ENCODE data around the gene TUBA3C.
"Not testable (repeated sequence)": the region's sequence is repeated elsewhere in the genome, so short reads cannot be mapped to it uniquely, and the experiment has no call there.

TUBA3C gene

DNA sequence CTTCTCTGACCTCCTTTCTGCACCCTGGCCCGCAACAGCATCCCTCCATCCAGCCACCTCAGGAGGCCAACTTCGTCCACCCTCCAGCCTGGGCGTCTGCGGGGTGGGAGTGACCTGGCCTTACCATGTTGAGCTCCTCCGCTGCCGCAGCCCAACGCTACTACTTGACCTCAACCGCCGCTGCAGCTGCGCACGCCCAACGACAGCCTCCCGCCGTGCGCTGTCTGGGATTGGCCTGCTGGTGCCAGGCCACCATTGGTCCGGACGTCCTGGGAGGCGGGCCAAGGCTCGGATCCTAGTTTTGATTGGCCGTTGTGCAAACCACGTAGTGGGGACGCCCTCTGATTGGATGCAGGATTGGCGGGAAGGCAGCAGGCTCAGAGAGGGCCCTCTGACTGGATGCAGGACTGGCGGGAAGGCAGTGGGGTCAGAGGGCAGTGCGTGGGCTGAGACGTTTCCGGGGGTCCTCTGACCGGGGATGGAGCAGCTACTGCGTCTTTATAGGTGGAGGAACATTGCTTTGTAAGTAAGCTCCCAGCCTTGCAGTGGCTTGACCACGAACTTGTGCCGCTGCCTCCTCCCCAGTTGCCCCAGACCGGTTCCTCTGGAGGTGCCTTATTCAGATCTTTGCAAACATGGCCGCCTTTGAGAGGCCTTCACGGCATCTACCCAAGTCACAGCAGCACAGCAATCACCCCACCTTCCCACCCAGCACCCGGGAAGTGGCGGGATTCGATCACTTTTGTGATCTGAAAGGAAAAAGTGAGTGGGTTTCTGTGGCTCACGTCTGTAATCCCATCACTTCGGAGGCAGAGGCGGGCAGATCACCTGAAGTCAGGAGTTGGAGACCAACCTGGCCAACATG lies at the start of gene TUBA3C:
TUBA3C (minus strand) TSS at position 204 of the 865 bp plus-strand sequence; CDS start at position 127, 77 bp downstream.
- DNase-seq = no peak

DNA sequence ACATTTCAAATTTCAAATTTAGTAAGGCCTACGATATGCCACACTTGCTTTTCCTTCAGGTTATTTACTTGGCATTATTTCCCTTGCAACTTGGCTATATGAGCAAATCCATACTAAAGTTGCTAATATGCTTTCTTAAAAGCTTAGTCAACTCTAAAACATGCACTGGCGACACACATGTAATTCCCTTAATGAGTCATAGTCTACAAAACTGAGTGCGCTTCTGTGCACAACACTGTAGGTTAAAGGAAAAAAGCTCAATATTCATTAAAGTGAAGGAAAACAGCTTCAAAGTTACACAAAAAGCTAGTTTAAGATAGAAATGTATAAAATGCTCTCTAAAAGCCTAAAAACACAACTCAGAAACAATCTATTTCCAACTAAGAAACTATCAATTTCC lies 25.8 kb upstream of the TUBA3C start:
- not testable (repeated sequence) for DNase-seq

DNA sequence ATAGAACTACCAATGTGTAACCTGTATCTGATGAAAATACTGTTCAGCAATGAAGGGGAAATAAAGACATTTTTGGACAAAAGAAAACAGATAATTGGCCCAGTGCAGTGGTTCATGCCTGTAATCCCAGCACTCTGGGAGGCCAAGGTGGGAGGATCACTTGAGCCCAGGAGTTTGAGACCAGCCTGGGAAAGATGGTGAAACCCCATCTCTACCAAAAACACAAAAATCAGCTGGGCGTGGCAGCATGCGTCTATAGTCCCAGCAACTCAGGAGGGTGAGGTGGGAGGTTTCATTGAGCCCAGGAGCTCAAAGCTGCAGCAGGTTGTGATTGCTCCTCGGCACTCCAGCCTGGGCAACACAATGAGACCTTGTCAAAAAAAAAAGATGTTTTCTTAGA lies 11.0 kb upstream of the TUBA3C start:
- not testable (repeated sequence) for DNase-seq

DNA sequence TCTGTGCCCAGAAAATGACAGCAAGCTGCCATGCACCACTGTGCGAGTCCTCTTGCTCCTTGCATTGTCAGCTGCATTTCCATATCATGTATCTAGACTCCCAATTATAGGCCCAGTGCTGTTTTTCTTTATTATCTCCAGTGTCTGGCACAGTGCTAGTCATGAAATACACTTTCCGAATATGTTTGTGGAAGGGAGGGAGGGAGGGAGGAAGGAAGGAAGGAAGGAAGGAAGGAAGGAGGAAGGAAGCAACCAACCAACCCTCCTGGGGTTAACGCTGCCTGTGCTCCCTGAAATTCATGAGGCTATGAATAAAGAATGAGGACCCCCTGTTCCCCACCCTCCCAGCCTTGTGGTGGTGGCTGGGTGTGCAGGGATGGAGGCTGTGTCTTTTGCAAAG lies 8.3 kb upstream of the TUBA3C start:
- DNase-seq = not testable (repeated sequence)

DNA sequence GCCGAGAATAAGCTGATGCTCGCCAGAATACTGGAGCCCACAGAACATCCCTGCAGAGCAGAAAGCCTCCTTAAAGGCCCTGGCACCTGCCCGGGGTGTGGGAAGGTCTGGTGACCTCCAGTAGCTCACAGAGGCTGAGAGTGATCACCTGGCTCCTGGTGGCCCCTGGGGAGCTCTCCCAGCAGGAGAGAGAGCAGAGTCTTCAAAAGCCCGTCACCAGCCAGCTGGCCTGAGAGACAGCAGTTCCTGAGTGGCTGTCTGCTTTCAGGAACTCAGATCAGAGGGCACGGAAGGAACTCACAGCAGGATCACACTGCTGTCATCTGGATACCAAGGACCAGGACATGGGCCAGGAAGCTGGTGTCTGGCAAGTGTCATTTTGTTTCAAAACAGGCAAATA lies 7.7 kb upstream of the TUBA3C start:
- DNase-seq = not testable (repeated sequence)

DNA sequence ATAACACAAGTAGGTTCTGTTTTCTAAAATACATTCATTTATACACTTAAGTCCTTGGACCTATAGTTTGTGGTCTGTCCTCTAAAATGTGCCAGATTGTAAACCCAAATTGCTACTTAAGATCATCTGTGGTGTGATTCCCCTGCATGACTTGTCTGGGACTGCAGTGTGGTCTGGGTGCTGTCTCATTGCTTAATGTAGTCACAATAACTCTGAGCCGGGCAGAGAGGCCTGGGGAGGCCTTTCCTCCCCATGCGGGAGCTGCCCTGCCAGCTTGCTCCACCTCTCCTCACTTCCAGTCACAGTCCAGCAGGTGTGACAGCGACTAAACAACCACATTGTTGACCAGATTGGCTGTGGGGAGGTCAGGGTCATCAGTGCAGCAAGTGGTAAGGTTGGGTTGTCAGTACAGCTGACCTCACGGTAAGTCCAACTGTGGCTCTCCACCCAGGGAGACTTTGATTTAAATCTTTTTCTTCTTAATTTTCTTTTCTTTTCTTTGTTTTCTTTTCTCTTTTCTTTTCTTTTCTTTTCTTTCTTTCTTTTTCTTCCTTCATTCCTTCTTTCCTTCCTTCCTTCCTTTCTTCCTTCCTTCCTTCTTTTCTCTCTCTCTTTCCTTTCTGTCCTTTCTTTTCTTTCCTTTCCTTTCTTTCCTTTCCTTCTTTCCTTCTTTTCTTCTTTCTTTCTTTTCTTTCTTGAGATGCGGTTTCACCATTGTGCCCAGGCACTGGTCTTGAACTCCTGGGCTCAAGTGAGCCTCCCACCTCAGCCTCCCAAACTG lies 4.4 kb upstream of the TUBA3C start:
- DNase-seq = no peak

DNA sequence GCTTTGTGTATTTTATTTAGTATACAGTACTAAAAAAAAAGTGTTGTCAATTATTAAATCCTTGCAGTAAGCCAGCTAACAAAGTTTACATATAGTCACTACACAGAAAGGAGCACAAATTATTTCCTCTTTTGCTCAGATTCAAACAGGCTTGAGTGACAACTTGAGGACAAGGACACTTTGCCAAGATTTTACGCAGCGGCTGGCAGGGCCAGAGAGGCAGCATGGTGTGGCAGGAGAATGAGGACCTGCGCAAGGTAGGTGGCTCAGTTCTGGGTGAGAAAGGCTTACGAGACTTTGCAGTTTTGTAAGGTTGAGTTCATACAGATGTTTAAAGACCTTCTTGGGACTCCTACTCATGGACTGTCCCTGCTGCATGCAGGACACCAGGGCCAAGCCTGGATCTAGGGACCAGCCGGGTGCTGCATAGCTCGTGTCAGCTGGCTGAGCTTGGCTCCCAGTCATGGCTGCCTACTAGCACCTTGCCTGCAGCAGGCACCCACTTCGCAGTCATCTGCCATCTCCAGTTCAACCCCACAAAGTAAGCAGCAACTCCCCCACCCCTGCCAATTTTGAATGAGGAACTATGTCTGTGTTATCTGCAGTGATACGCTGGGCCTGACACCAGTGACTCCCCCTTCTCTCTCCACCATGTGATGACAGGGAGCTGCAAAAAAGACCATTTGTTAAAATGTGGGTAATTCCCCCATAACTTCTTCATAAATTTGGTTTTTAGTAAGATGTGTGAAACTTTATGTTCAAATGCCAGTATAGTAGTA lies 3.7 kb upstream of the TUBA3C start:
- DNase-seq = no peak

DNA sequence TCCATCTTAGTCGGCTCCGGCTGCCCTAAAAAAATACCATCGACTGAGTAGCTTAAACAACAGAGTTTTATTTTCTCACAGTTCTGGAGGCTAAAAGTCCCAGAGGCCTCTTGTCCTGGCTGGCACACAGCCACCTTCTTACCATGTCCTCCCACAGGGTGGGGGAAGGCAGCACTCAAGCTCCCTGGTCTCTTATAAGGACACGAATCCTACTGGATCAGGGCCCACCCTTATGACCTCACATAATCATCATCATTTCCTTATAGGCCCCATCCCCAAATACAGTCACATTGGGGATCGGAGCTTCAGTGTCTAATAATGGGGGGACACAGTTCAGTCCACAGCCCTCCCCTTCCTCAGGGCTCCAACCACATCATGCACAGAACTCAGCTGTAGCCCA lies 2.6 kb upstream of the TUBA3C start:
- no peak for DNase-seq

DNA sequence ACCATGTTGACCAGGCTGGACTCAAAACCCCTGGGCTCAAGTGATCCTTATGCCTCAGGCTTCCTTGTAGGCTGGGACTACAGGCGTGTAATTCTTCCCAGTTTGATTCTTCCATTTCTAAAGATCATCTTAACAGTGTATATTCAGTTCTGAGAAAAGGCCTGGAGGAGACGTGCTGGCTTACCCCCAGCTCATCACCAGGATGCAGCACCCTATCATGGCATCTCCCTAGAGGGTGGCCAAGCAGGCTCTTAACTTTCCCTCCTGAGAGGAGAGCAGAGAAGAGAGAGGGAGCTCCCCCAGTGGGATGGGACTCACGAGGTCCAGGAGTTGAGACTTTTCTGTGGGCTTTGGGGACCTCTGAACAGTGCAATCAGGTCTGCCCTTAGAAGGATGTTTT lies 2.1 kb upstream of the TUBA3C start:
- DNase-seq = no peak

DNA sequence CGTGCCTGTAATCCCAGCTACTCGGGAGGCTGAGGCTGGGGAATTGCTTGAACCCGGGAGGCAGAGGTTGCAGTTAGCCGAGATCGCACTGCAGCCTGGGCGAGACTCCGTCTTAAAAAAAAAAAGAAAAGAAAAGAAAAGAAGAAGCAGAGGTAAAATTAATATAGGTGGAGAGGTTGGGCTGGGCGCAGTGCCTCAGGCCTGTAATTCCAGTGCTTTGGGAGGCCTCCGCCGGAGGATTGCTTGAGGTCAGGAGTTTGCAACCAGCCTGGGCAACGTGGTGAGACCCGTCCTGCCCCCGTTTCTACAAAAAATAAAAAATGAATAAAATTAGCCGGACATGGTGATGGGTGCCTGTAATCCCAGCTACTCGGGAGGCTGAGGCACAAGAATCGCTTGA lies 912 bp upstream of the TUBA3C start:
- no peak for DNase-seq

DNA sequence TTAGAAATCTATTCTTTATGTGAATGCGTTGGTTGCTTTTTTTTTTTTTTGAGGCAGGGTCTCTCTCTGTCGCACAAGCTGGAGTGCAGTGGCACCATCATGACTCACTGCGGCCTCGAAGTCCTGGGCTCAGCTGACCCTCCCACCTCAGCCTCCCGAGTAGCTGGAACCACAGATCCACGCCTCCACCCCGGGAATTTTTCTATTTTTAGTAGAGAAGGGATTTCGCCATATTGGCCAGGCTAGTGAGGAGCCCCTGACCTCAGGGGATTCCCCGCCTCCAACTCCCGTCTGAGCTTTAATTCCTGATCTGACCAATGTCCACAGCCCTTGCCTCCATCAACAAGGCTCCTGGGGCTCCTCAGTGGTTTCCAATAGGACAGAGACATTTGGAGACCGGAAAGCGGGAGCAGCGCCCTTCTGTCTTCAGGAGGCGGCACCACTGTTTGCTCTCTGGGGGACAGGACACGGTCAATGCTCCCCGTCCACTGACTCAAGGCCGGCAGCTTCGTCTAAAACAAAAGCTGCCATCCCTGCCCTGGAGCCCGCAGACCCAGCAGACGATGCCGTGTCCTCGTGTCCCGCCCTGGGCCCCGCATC lies 503 bp downstream of the TUBA3C start:
- no peak for DNase-seq

DNA sequence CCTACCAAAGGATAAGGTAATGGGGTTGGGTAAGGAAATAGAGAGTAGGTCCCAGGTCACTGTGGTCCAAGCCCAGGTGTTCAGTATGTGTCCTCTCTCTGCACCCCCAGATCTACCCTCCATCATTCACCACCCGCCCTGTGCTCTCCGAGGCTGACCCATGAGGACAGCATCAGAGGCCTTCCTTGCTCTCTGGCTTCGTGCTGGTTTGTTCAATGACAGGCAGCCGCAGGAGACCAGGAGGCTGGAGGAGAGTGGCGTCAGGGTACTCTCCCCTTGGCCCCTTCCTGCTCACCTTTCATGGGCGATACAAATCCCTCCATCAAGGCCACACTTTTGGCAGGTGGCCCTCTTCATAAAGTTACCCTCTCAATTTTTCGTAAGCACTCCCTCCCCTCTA lies 1.7 kb downstream of the TUBA3C start:
- DNase-seq = no peak

DNA sequence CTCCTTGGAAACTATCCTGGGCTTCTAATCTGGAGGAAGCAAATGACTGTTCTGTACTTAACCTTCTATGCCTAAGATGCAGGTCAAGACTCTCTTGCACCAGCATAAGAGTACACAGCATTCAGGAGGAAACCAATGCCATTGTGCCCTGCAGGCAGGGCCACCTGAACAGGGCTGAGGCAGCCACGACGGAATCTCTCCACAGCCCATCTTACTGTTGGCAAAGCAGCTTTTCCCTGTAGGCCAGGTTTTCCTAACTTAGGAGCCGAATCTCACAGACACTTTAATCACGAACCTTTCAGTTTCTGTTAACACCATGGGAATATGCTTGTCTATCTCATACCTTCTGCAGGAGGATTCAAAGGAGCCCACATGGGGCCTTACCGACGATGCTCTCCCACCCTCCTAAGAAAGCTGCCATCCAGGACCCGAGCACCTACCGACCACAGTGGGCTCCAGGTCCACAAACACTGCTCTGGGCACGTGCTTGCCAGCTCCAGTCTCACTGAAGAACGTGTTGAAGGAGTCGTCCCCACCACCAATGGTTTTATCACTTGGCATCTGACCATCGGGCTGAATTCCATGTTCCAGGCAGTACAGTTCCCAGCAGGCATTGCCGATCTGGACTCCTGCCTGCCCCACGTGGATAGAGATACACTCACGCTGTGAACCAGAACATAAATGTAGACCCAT lies 2.6 kb downstream of the TUBA3C start:
- DNase-seq = no peak

DNA sequence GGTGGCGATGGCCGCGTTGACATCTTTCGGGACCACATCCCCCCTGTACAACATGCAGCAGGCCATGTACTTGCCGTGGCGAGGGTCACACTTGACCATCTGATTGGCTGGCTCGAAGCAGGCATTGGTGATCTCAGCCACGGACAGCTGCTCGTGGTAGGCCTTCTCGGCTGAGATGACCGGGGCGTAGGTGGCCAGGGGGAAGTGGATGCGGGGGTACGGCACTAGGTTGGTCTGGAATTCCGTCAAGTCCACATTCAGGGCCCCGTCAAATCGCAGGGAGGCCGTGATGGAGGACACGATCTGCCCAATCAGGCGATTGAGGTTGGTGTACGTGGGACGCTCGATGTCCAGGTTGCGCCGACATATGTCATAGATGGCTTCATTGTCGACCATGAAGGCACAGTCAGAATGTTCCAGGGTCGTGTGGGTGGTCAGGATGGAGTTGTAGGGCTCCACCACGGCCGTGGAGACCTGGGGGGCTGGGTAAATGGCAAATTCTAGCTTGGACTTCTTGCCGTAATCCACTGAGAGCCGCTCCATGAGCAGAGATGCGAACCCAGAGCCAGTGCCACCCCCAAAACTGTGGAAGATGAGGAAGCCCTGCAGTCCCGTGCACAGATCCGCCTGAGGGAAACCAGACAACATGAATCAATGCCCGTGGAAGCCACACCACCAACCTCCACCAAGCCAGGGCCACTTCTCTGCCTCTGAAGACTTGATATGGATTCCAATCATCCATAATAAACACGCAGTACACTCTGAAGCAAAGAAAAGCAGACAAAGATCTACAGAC lies 4.4 kb downstream of the TUBA3C start:
- DNase-seq = not testable (repeated sequence)

DNA sequence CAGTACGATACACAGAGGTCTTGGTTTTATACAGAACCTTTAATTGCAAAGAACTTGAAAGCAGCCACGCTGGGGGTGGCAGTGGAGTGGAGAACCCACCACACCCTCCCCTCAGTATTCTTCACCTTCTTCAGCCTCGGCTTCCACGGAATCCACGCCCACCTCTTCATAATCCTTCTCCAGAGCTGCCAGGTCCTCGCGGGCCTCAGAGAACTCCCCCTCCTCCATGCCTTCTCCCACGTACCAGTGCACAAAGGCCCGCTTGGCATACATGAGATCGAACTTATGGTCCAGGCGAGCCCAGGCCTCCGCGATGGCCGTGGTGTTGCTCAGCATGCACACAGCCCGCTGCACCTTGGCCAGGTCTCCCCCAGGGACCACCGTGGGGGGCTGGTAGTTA lies 7.9 kb downstream of the TUBA3C start:
- DNase-seq = no peak

DNA sequence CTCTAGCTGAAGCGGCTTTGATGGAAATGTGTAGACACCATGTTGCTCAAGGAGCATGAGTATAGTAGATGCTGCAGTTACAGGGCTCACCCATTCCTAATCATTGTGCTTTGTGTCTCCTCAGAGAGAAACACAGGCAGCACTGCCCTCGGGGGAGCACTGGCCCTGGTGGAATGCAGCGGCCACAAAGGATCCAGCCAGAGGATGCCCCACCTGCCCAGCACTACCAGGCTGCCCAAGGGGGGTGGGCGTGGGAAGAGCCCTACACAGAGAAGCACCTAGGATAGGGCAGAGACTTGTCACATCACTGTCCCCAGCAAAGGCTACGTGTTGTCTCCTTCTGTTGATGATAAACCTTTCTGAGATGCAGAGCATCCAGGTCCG lies 9.0 kb downstream of the TUBA3C start:
- DNase-seq = no peak

DNA sequence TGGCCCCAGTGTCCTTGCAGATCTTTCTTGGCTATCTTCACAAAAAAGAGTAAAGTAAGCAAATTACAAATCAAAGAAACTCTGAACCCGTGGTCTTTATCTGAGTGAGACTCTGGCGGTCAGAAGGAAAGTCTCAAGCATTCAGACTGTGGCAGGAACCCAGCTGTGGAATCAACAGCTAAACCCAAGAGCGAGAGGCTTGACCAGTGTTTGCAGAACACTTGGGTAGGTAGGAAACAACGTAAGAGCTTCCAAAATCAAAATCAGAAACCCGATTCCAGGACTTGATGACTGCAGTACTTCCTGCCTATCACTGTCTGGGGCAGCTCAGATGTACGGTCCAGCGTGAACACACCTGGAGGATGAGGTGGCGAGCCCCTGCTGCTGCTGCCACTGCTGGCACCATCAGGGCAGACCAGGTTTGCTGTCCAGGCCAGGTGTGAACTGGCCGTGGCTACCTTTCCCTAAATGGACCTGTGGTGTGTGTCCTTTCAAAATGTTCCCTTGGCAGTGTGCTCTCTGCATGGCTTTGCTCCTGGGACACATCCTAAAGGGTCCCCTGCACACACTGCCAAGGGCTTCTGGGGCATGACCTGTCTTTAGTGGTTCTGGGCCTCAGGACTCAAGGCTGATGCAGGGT lies 9.5 kb downstream of the TUBA3C start:
- DNase-seq = no peak

DNA sequence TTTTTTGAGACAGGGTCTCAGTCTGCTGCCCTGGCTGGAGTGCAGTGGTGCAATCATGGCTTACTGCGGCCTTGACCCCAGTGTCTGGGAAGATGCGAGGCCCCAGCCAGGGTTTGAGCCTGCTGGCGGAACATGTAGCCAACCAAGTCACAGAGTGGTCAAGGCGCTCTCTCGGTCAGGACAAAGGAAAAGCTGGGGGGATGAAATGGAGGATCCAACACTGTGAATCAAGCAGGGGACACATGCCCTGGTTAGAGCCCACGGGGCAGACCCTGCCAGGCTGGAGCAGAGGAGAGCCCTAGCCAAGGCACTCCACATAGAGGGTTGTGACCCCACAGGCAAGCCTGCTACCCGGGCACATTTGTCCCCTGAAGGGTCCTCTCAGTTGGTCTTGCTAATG lies 10.1 kb downstream of the TUBA3C start:
- no peak for DNase-seq

DNA sequence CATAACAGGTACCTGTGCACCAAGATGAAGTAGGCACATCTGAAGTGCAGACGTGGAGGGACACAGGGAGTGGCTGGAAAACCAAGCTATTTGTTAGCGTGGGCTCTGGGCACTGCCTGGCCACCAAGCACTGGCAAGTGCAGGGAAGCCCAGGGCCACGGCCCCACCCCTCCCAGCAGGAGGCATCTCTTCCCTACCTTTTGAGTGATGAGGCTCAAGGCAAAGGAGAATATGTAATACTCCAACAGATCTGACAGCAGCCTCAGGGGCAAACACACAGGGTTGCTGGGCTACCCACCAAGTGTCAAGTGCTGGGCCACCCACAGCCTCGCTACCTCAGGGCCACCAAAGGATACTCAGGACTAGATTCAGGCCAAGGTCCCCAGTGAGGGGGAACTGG lies 11.6 kb downstream of the TUBA3C start:
- no peak for DNase-seq

DNA sequence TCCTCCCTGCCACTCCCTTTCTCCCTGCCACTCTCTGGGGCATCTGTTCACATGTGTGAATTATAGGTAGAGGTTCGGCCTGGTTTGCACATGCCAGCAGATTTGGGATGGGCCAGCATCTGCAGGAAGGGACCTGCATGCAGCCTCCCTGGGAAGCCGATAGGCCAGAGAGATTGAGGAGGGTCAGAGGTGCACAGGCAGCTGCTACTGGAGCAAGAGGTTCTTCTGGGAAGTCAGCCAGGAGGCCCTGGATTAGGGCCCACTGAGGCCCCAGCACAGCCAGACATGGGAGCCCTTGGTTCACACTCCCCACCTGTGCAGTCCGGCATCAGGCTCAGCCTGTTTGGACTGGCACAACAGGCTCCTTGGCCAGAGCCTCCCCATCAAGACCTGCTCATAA lies 12.1 kb downstream of the TUBA3C start:
- no peak for DNase-seq

DNA sequence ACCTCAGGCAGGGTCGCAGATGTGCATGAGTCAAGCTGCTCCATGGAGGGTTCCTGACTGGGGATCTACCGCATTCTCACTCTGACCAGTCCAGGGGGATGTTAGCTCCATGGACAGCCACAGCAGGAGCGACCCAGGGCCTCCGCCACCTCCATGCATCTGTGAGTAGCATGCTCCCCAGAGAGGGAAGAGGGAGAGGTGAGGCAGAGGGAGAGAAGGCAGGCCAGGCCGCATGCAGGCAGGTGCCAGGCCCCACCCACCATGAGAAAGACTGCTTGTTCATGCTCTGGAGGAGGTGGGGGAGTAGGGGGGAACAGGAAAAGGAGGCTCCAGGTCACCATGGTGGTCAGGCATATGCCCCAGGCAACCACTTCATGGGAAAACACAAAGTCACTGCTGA lies 20.3 kb downstream of the TUBA3C start:
- no peak for DNase-seq
